GM21737 (cell line): Measurements from ENCODE around the gene FGF1.

ENCODE experiments used
- ATAC-seq: cut with Tn5 transposase; IDR thresholded peaks from one replicate; pipeline ENCODE4 v1.9.1; 2021; ENCODE audit warnings: mild to moderate bottlenecking, moderate library complexity; ENCODE audit not compliant: unreplicated experiment

The FGF1 gene

GRCh38 chr5:142587354-142587965, 98.4 kb downstream of the FGF1 start:
- ATAC-seq, result no peak

DNA sequence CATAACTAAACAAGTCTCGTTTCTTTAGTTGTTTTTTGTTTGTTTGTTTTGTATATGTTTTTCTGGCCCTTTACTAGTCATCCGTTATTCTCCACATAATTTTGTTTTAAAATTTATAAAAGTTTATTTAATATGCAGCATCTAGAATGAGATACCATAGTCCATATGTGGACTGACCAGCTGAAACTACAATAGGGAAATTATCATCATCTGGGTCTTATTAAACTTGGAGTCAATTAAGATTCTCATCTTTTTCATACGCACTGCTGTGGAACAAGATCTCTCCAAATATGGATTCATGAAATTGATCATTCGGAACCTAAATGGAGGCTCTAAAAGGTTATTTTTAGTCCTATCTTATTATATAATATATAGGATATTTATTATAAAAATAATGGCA, 99.3 kb downstream of the FGF1 start:
- ATAC-seq, result no peak

DNA sequence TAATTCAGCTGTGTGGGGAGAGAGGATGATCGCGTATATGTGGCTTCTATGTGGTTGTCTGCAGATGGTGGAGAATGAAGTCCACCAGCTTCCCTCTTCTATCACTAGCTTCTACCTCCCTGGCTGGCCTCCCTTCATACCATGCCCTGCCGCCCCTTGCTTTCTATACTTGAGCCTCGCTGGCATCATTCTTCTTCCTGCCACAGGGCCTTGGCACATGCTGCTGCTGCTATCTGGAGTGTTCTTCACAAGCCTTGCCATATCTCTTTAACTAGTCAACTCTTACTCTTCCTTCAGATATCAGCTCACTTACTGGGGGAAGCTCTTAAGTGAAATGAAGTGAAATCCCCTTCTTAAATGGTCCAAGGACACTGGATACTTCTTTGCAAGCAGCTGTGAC, 100.4 kb downstream of the FGF1 start:
- ATAC-seq, result no peak

GRCh38 chr5:142584891-142585290, 101.0 kb downstream of the FGF1 start:
- no peak for ATAC-seq

- ATAC-seq, result no peak
Measured at GRCh38 chr5:142578161-142578830, 107.6 kb downstream of the FGF1 start.

GRCh38 chr5:142576804-142577203, 109.1 kb downstream of the FGF1 start:
- no peak for ATAC-seq

DNA sequence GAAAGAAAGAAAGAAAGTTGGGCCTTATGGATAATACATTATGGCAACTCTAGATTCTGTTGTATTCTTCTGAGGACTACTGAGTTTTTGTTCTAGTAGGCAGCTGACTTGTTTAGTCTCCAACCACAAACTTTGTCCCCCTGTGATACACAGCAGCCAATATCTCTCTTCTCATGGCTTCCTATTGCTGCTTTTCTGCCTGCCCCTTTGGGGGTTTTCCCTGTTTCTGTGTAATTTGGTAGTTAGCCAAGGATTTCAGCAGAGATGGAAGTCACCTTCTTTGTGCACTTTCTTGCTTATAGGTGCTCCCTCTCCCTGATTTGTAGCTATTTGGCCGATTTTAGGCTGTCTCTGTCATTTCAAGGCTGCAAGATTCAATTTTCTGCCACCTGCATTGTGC, 109.6 kb downstream of the FGF1 start:
- ATAC-seq, result no peak

GRCh38 chr5:142572006-142572405, 113.9 kb downstream of the FGF1 start:
- no peak for ATAC-seq

DNA sequence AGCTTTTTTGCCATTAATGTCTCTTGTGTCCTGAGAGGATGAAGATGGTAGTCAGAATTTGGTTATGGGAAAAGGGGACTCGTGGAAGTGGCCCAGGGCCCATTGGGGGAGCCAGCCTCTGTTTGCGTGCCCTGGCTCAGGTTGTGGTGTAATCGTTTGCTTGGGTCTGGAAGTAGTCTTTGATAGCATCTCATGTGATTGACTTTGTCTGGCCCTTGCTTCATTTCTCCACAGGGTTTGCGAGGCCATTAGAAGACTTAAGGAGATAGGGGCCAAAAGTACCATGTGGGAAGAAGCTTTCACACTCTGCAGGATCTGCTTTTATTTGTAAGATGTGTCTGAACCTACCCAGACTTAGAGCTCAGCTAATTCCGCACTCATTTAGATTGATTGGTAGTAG, 114.5 kb downstream of the FGF1 start:
- no peak for ATAC-seq

DNA sequence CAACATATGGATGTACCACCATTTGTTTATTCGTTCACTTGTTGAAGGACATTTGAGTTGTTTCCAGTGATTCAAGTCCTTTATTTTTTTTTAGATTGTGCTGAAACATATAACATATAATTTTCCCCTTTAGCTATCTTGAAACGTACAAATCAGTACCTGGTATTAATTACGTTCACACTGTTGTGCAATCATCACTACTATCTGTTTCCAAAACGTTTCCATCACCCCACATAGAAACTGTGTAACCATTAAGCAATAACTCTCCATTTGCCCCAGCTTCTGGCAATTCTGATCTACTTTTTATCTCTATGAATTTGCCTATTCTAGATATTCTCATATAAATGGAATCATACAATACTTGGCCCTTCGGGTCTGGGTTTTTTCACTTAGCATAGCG, 116.0 kb downstream of the FGF1 start:
- no peak for ATAC-seq

DNA sequence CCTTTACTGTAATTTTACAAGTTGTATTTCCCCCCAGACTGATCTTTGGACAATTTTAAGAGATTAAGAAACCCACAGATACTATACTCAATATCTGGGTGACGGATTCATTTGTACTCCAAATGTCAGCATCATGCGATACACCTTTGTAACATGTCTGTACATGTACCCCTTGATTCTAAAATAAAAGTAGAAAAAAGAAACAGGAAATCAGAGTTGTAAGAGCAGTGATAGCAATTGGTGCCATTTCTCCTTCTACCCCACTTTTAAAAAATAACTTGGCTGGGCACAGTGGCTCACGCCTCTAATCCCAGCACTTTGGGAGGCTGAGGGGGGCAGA, 116.9 kb downstream of the FGF1 start:
- ATAC-seq, result no peak

- ATAC-seq, result no peak
Measured at GRCh38 chr5:142568283-142568995, 117.5 kb downstream of the FGF1 start.

DNA sequence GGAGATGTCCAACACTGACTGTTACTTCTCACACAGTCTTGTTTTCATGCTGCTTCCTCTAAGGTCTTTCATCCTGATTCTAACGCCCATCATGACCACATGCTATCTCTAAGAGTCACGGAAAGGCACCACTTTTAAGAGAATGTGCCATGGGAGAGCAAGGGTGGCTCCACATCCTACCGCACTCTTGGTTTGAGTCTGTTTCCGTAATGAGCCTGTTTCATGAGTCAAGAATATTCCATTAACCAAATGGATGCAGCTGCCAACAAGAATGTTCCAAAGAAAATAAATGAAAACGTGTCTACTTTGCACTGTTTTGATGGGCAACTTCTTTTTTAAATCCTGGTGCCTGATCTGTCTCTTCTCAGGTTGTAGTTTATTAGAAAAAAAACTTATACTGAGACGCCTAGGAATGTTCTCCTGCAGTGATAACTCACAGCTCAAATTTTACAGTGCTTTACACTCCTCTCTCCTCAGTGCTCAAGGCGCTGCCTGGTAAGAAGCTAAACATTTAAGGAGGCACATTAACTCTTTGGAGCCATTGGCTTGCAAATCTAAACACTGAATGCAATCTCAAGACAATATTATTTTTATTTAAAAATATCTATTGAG, 124.3 kb downstream of the FGF1 start:
- ATAC-seq, result no peak

DNA sequence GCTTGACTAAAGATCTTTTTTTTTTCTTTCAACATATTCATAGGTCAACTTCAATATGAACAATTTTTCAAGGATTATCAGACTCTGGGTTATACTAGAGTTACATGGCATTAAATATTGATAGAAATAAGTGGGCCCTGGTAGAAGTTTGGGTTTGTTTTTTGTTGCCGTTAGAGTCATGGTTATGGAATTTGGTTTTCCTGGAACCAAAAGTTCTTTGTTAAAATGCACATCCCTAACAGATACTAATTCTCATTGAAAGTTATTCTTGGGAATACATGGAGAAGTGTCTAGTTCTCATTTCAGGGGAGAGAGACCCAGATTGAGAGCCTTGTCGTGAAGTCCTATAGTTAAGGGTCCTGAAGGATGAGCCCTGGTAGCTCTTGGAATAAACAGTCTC, 124.9 kb downstream of the FGF1 start:
- no peak for ATAC-seq

- ATAC-seq, result no peak
Measured at GRCh38 chr5:142552107-142552506, 133.8 kb downstream of the FGF1 start.

- no peak for ATAC-seq
Measured at GRCh38 chr5:142551338-142552067, 134.4 kb downstream of the FGF1 start.

DNA sequence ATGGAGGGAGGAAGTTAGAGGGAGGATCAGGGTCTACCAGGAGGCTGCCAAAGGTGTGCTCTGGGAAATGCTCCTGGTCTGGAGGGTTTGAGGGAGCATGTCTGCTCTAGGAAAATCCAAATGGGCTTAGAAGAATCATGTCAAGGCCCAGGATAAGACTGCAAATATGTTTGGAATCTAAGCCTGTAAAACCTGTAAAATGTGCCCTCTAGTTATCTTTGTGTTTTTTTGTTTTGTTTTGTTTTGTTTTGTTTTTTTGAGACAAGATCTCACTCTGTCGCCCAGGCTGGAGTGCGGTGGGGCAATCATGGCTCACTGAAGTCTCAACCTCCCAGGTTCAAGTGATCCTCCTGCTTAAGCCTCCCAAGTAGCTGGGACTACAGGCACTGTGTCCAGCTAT, 135.4 kb downstream of the FGF1 start:
- no peak for ATAC-seq

DNA sequence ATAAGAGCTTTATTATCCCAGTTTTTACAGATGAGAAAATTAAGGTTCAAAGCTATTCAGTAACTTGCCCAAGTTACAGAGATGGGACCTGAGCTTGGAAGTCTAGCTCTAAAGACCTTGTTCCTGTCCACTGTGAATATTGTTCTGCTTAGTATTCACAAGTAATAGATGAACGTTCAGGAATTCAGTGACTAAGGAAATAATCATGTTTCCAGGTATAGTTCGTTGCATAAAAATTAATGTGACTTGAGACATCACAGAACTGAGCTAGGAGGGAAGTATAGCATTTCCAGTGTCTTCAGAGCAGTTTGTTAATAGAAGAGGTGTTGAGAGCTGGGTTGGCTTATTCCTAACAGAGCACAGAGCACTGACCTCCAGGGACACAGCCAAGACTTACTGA, 136.1 kb downstream of the FGF1 start:
- no peak for ATAC-seq

GRCh38 chr5:142548739-142549275, 137.1 kb downstream of the FGF1 start:
- no peak for ATAC-seq

GRCh38 chr5:142547445-142548380, 138.2 kb downstream of the FGF1 start:
- ATAC-seq, result no peak
